Osteocyte (in vitro differentiated cells): ENCODE measurements around the gene UBFD1. TPM values are rescaled to one million over a fixed set of nuclear protein-coding genes. Genes with fewer than 3 reads are reported as not detected.

Experiments
- DNase-seq: peaks from one replicate; pipeline ENCODE4 v3.0.0; 2021; ENCODE audit warnings: mixed read lengths; ENCODE audit not compliant: unreplicated experiment; ENCODE audit errors: extremely low spot score
- H3K27ac Mint-ChIP-seq: one replicate; pipeline ENCODE4 v1.8.0; 2021; ENCODE audit warnings: mild to moderate bottlenecking, mixed read lengths; ENCODE audit not compliant: unreplicated experiment
- H3K27me3 Mint-ChIP-seq: one replicate; pipeline ENCODE4 v1.8.0; 2021; ENCODE audit warnings: mixed read lengths; ENCODE audit not compliant: unreplicated experiment
- H3K36me3 Mint-ChIP-seq: one replicate; pipeline ENCODE4 v1.8.0; 2021; ENCODE audit warnings: mixed read lengths; ENCODE audit not compliant: unreplicated experiment
- H3K4me1 Mint-ChIP-seq: one replicate; pipeline ENCODE4 v1.8.0; 2021; ENCODE audit warnings: mixed read lengths; ENCODE audit not compliant: unreplicated experiment
- H3K4me3 Mint-ChIP-seq: one replicate; pipeline ENCODE4 v1.8.0; 2021; ENCODE audit warnings: mild to moderate bottlenecking, moderate library complexity, mixed read lengths; ENCODE audit not compliant: unreplicated experiment
- H3K9me3 Mint-ChIP-seq: one replicate; pipeline ENCODE4 v1.8.0; 2021; ENCODE audit warnings: mixed read lengths; ENCODE audit not compliant: unreplicated experiment
- CTCF ChIP-seq: fragments of 200-600 bp; sonication (generic); IDR thresholded peaks from 2 replicates; pipeline ENCODE4 v1.5.0; 2021; ENCODE audit warnings: antibody characterized with exemption, mild to moderate bottlenecking, moderate library complexity
- long read RNA-seq: library from polyadenylated mRNA; unstranded; transcript quantifications from one replicate; pipeline ENCODE4 v2.0.0, GENCODE V29; 2021
- total RNA-seq: library from RNA; stranded (reverse); gene quantifications from 2 replicates; pipeline ENCODE4 v1.2.1, GENCODE V29; 2021

The UBFD1 gene
- 92.1 and 100 TPM in 2 replicates for total RNA-seq
- long read RNA-seq, full-length matches to known transcripts, result 2 of 33 reads
- long read RNA-seq, partial matches to known transcripts, result 0 of 33 reads
- long read RNA-seq, other reads (novel, unspliced or antisense), result 31 of 33 reads

GRCh38 chr16:23556881-23557778, at the start of gene UBFD1, which contains the start of gene EARS2:
TSS of gene UBFD1 (plus strand) at chr16:23557727. CDS start at chr16:23557743, 16 bp downstream.
TSS of gene EARS2 (minus strand) at chr16:23557350. CDS start at chr16:23557343, 7 bp downstream.
- peak within 1 kb of the TSS; percentile 92 for H3K4me3 Mint-ChIP-seq
- peak; percentile 82 for TF ChIP-seq CTCF
- H3K27ac Mint-ChIP-seq, result peak within 1 kb of the TSS; percentile 89
- peaks cover 29% of the 10 kb centered on the region for H3K4me1 Mint-ChIP-seq
- no peaks in the 10 kb centered on the region for H3K9me3 Mint-ChIP-seq
- H3K36me3 Mint-ChIP-seq, result peaks cover 19% of the 10 kb centered on the region
- DNase-seq, result peak; percentile 99
- H3K27me3 Mint-ChIP-seq, result no peaks in the 10 kb centered on the region

GRCh38 chr16:23508589-23509440, 48.7 kb upstream of the UBFD1 start:
- H3K36me3 Mint-ChIP-seq, result peaks cover 2% of the 10 kb centered on the region
- peaks cover 45% of the 10 kb centered on the region for H3K4me1 Mint-ChIP-seq
- peak overlapping the region; percentile 3 for H3K27ac Mint-ChIP-seq
- no peaks in the 10 kb centered on the region for H3K27me3 Mint-ChIP-seq
- no peak for DNase-seq
- H3K9me3 Mint-ChIP-seq, result no peaks in the 10 kb centered on the region
- peak overlapping the region; percentile 82 for H3K4me3 Mint-ChIP-seq
- no peak for TF ChIP-seq CTCF

GRCh38 chr16:23509441-23509754, 48.1 kb upstream of the UBFD1 start:
- peaks cover 39% of the 10 kb centered on the region for H3K4me1 Mint-ChIP-seq
- peak overlapping the region; percentile 82 for H3K4me3 Mint-ChIP-seq
- no peaks in the 10 kb centered on the region for H3K9me3 Mint-ChIP-seq
- H3K27me3 Mint-ChIP-seq, result no peaks in the 10 kb centered on the region
- no peak for TF ChIP-seq CTCF
- peaks cover 2% of the 10 kb centered on the region for H3K36me3 Mint-ChIP-seq
- DNase-seq, result no peak
- no peak overlapping the region for H3K27ac Mint-ChIP-seq

GRCh38 chr16:23509782-23510163, 47.8 kb upstream of the UBFD1 start:
- no peaks in the 10 kb centered on the region for H3K27me3 Mint-ChIP-seq
- H3K36me3 Mint-ChIP-seq, result peaks cover 4% of the 10 kb centered on the region
- peaks cover 35% of the 10 kb centered on the region for H3K4me1 Mint-ChIP-seq
- H3K4me3 Mint-ChIP-seq, result peak overlapping the region; percentile 82
- no peak for DNase-seq
- TF ChIP-seq CTCF, result no peak
- no peaks in the 10 kb centered on the region for H3K9me3 Mint-ChIP-seq
- H3K27ac Mint-ChIP-seq, result no peak overlapping the region
